ENCODE measurements around the gene EVPL. TPM values are rescaled to one million over a fixed set of nuclear protein-coding genes. Genes with fewer than 3 reads are reported as not detected.

Gene EVPL
- total and polyA plus RNA-seq, 2 of the 13 experiments (the other 11 are each of a cell fraction or from before 2014, with no cell fraction given): 2.1 to 8.2 TPM

- TF ChIP-seq, protein P1, sequence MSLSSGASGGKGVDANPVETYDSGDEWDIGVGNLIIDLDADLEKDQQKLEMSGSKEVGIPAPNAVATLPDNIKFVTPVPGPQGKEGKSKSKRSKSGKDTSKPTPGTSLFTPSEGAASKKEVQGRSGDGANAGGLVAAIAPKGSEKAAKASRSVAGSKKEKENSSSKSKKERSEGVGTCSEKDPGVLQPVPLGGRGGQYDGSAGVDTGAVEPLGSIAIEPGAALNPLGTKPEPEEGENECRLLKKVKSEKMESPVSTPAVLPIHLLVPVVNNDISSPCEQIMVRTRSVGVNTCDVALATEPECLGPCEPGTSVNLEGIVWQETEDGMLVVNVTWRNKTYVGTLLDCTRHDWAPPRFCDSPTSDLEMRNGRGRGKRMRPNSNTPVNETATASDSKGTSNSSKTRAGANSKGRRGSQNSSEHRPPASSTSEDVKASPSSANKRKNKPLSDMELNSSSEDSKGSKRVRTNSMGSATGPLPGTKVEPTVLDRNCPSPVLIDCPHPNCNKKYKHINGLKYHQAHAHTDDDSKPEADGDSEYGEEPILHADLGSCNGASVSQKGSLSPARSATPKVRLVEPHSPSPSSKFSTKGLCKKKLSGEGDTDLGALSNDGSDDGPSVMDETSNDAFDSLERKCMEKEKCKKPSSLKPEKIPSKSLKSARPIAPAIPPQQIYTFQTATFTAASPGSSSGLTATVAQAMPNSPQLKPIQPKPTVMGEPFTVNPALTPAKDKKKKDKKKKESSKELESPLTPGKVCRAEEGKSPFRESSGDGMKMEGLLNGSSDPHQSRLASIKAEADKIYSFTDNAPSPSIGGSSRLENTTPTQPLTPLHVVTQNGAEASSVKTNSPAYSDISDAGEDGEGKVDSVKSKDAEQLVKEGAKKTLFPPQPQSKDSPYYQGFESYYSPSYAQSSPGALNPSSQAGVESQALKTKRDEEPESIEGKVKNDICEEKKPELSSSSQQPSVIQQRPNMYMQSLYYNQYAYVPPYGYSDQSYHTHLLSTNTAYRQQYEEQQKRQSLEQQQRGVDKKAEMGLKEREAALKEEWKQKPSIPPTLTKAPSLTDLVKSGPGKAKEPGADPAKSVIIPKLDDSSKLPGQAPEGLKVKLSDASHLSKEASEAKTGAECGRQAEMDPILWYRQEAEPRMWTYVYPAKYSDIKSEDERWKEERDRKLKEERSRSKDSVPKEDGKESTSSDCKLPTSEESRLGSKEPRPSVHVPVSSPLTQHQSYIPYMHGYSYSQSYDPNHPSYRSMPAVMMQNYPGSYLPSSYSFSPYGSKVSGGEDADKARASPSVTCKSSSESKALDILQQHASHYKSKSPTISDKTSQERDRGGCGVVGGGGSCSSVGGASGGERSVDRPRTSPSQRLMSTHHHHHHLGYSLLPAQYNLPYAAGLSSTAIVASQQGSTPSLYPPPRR (CRISPR knock-in tag; IDR thresholded peaks at IDR 0.05; ENCODE audit: borderline replicate concordance): no peak
- TF ChIP-seq SOX13 (IDR thresholded peaks at IDR 0.05) (no peak), SOX13 (CRISPR knock-in tag; conservative IDR thresholded peaks at IDR 0.05 in 1 of 2, IDR thresholded peaks at IDR 0.05 in 1 of 2) (peak in 1 of 2 experiments; percentile 18; a peak in 1 of 4 replicates), MTF1 (CRISPR knock-in tag; IDR thresholded peaks at IDR 0.05) (no peak), CREBL2 (CRISPR knock-in tag; IDR thresholded peaks at IDR 0.05; ENCODE audit: borderline replicate concordance) (no peak), PPARG (CRISPR knock-in tag; conservative IDR thresholded peaks at IDR 0.05) (0 out of 2 replicates have a peak, but pooled peaks have one; percentile 42), ESRRA (CRISPR knock-in tag; IDR thresholded peaks at IDR 0.05; ENCODE audit: low read depth) (no peak), ZNF446 (CRISPR knock-in tag; IDR thresholded peaks at IDR 0.05) (no peak), HOXA7 (CRISPR knock-in tag; IDR thresholded peaks at IDR 0.05) (no peak), ZNF275 (CRISPR knock-in tag; IDR thresholded peaks at IDR 0.05; ENCODE audit: borderline replicate concordance) (no peak), NCOA5 (CRISPR knock-in tag; IDR thresholded peaks at IDR 0.05) (no peak), ELF4 (CRISPR knock-in tag; IDR thresholded peaks at IDR 0.05; ENCODE audit: borderline replicate concordance) (no peak), MXD4 (CRISPR knock-in tag; IDR thresholded peaks at IDR 0.05) (0 out of 2 replicates have a peak, but pooled peaks have one; percentile 8), PHF5A (CRISPR knock-in tag; IDR thresholded peaks at IDR 0.05; ENCODE audit: low read depth, unreplicated experiment) (no peak), SNRNP70 (IDR thresholded peaks at IDR 0.05; ENCODE audit: low read depth, low read length) (no peak), SIX4 (CRISPR knock-in tag; IDR thresholded peaks at IDR 0.05) (no peak)
- TF ChIP-seq, protein P2, sequence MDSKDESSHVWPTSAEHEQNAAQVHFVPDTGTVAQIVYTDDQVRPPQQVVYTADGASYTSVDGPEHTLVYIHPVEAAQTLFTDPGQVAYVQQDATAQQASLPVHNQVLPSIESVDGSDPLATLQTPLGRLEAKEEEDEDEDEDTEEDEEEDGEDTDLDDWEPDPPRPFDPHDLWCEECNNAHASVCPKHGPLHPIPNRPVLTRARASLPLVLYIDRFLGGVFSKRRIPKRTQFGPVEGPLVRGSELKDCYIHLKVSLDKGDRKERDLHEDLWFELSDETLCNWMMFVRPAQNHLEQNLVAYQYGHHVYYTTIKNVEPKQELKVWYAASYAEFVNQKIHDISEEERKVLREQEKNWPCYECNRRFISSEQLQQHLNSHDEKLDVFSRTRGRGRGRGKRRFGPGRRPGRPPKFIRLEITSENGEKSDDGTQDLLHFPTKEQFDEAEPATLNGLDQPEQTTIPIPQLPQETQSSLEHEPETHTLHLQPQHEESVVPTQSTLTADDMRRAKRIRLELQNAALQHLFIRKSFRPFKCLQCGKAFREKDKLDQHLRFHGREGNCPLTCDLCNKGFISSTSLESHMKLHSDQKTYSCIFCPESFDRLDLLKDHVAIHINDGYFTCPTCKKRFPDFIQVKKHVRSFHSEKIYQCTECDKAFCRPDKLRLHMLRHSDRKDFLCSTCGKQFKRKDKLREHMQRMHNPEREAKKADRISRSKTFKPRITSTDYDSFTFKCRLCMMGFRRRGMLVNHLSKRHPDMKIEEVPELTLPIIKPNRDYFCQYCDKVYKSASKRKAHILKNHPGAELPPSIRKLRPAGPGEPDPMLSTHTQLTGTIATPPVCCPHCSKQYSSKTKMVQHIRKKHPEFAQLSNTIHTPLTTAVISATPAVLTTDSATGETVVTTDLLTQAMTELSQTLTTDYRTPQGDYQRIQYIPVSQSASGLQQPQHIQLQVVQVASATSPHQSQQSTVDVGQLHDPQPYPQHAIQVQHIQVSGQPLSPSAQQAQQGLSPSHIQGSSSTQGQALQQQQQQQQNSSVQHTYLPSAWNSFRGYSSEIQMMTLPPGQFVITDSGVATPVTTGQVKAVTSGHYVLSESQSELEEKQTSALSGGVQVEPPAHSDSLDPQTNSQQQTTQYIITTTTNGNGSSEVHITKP (CRISPR knock-in tag; IDR thresholded peaks at IDR 0.05; ENCODE audit: low read depth): no peak
- TF ChIP-seq, protein P3, sequence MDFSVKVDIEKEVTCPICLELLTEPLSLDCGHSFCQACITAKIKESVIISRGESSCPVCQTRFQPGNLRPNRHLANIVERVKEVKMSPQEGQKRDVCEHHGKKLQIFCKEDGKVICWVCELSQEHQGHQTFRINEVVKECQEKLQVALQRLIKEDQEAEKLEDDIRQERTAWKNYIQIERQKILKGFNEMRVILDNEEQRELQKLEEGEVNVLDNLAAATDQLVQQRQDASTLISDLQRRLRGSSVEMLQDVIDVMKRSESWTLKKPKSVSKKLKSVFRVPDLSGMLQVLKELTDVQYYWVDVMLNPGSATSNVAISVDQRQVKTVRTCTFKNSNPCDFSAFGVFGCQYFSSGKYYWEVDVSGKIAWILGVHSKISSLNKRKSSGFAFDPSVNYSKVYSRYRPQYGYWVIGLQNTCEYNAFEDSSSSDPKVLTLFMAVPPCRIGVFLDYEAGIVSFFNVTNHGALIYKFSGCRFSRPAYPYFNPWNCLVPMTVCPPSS (IDR thresholded peaks at IDR 0.05): no peak
These were observed 67.9 kb downstream of the EVPL start (continued) for GRCh38 chr17:75959051-75959838.

All from HepG2 (cell line).